Thymus (tissue), 14 donors: ENCODE results near the gene CHAD. TPM values are rescaled to one million over a fixed set of nuclear protein-coding genes. Genes with fewer than 3 reads are reported as not detected.
A peak's percentile ranks its signal among the peaks of the same experiment; 100 is the strongest.

Experiments
- DNase-seq, 9 donors: peaks; one replicate each; pipeline ENCODE4 v3.0.0-alpha.2; 2013; ENCODE audit warnings: low spot score in 9 of 9, low read depth in 6 of 9, missing footprints in 1 of 9
- H3K27ac ChIP-seq, 2 donors: one replicate each; pipeline ENCODE4 v1.5.1; 2013; ENCODE audit warnings: control low read depth in 1 of 2, low read depth in 1 of 2, low read length in 1 of 2, mild to moderate bottlenecking in 1 of 2, moderate library complexity in 1 of 2
- H3K27me3 ChIP-seq, 2 donors: one replicate each; pipeline ENCODE4 v1.5.1; 2013; ENCODE audit warnings: low read length in 1 of 2; ENCODE audit not compliant: control insufficient read depth in 2 of 2, insufficient read depth in 1 of 2
- H3K36me3 ChIP-seq, 2 donors: one replicate each; pipeline ENCODE4 v1.5.1; 2013; ENCODE audit warnings: low read length in 1 of 2, mild to moderate bottlenecking in 1 of 2, moderate library complexity in 1 of 2; ENCODE audit not compliant: control insufficient read depth in 2 of 2, insufficient read depth in 2 of 2
- H3K4me1 ChIP-seq, 2 donors: one replicate each; pipeline ENCODE4 v1.5.1; 2013; ENCODE audit warnings: low read length in 2 of 2; ENCODE audit not compliant: control insufficient read depth in 2 of 2, insufficient read depth in 2 of 2
- H3K4me3 ChIP-seq, 2 donors: one replicate each; pipeline ENCODE4 v1.5.1; 2013; ENCODE audit warnings: low read length in 2 of 2, control low read depth in 1 of 2, mild to moderate bottlenecking in 1 of 2
- H3K9me3 ChIP-seq, 2 donors: one replicate each; pipeline ENCODE4 v1.5.1; 2013; ENCODE audit warnings: low read length in 1 of 2, mild to moderate bottlenecking in 1 of 2; ENCODE audit not compliant: control insufficient read depth in 2 of 2, insufficient read depth in 1 of 2
- WGBS: extraction: QIAGEN DNeasy Blood & Tissue Kit; methylation state at CpG from one replicate; pipeline ENCODE4 v1.1.7; 2013; 5-methylcytosine and 5-hydroxymethylcytosine counted together
- long read RNA-seq, 10 donors: transcript quantifications; one replicate each; lab custom pipeline, GENCODE V29; 2026
- polyA plus RNA-seq: library from polyadenylated mRNA; stranded (reverse); fragments of 200-250 nt; gene quantifications from one replicate; pipeline ENCODE4 v1.2.3, GENCODE V29; 2013
- total RNA-seq: library from RNA; stranded (reverse); fragments of 120-200 nt; gene quantifications from one replicate; pipeline ENCODE4 v1.2.4, GENCODE V29; 2013
- donor health status: healthy.

CHAD gene
- total RNA-seq (0.05 TPM), polyA plus RNA-seq (0.37 TPM)
- long read RNA-seq, donor 1: 0 reads
- long read RNA-seq, donor 2: 0 reads
- long read RNA-seq, donor 3: 0 reads
- long read RNA-seq, donor 4: 0 reads
- long read RNA-seq, donor 5: 0 reads
- long read RNA-seq, donor 6: 0 reads
- long read RNA-seq, donor 7: 0 reads
- long read RNA-seq, donor 8: 0 reads
- long read RNA-seq, donor 9, partial matches to known transcripts: 0 of 2 reads
- long read RNA-seq, donor 9, other reads (novel, unspliced or antisense): 0 of 2 reads
- long read RNA-seq, donor 10: 0 reads

- Histone ChIP-seq H3K36me3 (no peaks in the 10 kb centered on the region), H3K27me3 (peaks cover 19 to 55% of the 10 kb centered on the region in 2 donors), H3K9me3 (peaks cover 0 to 4% of the 10 kb centered on the region in 2 donors), H3K4me3 (peak within 1 kb of the TSS; percentile 10 to 23), H3K27ac (no peak within 1 kb of the TSS), H3K4me1 (peaks cover 0 to 19% of the 10 kb centered on the region in 2 donors)
- 39% methylated on average over 71 of the region's 71 CpGs for WGBS
- DNase-seq: no peak
These were observed at the start of gene CHAD for GRCh38 chr17:50468304-50469207. TSS of gene CHAD (minus strand) at chr17:50468880. CDS start at chr17:50468813, 67 bp downstream.

GRCh38 chr17:50517504-50518383 lies 49.1 kb upstream of the CHAD start:
- no peak overlapping the region for H3K27ac ChIP-seq
- H3K9me3 ChIP-seq: no peaks in the 10 kb centered on the region
- H3K4me3 ChIP-seq: no peak overlapping the region
- WGBS: 86% methylated on average over 8 of the region's 8 CpGs
- DNase-seq: no peak
- H3K27me3 ChIP-seq: no peaks in the 10 kb centered on the region
- no peaks in the 10 kb centered on the region for H3K36me3 ChIP-seq
- peaks cover 0 to 22% of the 10 kb centered on the region in 2 donors for H3K4me1 ChIP-seq

GRCh38 chr17:50517011-50517410 lies 48.3 kb upstream of the CHAD start:
- no peaks in the 10 kb centered on the region for H3K36me3 ChIP-seq
- 95% methylated on average over 4 of the region's 4 CpGs for WGBS
- no peak overlapping the region for H3K27ac ChIP-seq
- H3K27me3 ChIP-seq: no peaks in the 10 kb centered on the region
- H3K4me1 ChIP-seq: peaks cover 0 to 21% of the 10 kb centered on the region in 2 donors
- H3K9me3 ChIP-seq: no peaks in the 10 kb centered on the region
- no peak overlapping the region for H3K4me3 ChIP-seq
- no peak for DNase-seq

- 93% methylated on average over 6 of the region's 6 CpGs for WGBS
- H3K27ac ChIP-seq: no peak overlapping the region
These were observed 46.4 kb upstream of the CHAD start for GRCh38 chr17:50514936-50515702.

GRCh38 chr17:50514388-50514787 lies 45.7 kb upstream of the CHAD start:
- H3K4me1 ChIP-seq: peaks cover 0 to 10% of the 10 kb centered on the region in 2 donors
- no peak for DNase-seq
- H3K27ac ChIP-seq: no peak overlapping the region
- no peak overlapping the region for H3K4me3 ChIP-seq
- no peaks in the 10 kb centered on the region for H3K9me3 ChIP-seq
- 97% methylated on average over 3 of the region's 3 CpGs for WGBS
- H3K36me3 ChIP-seq: no peaks in the 10 kb centered on the region
- H3K27me3 ChIP-seq: peaks cover 0 to 3% of the 10 kb centered on the region in 2 donors

More at GRCh38 chr17:50514936-50515702, 46.4 kb upstream of the CHAD start:
- H3K4me1 ChIP-seq: peaks cover 0 to 15% of the 10 kb centered on the region in 2 donors
- no peak for DNase-seq
- peaks cover 0 to 3% of the 10 kb centered on the region in 2 donors for H3K27me3 ChIP-seq
- H3K9me3 ChIP-seq: no peaks in the 10 kb centered on the region
- no peaks in the 10 kb centered on the region for H3K36me3 ChIP-seq
- H3K4me3 ChIP-seq: no peak overlapping the region

GRCh38 chr17:50513495-50513894 lies 44.8 kb upstream of the CHAD start:
- no peaks in the 10 kb centered on the region for H3K36me3 ChIP-seq
- H3K27ac ChIP-seq: no peak overlapping the region
- no peak for DNase-seq
- WGBS: 92% methylated on average over 4 of the region's 4 CpGs
- H3K27me3 ChIP-seq: peaks cover 0 to 10% of the 10 kb centered on the region in 2 donors
- H3K4me1 ChIP-seq: peaks cover 4 to 15% of the 10 kb centered on the region in 2 donors
- H3K4me3 ChIP-seq: no peak overlapping the region
- H3K9me3 ChIP-seq: peaks cover 0 to 2% of the 10 kb centered on the region in 2 donors

- H3K4me1 ChIP-seq: peaks cover 8 to 22% of the 10 kb centered on the region in 2 donors
- no peak overlapping the region for H3K4me3 ChIP-seq
- no peaks in the 10 kb centered on the region for H3K36me3 ChIP-seq
- H3K27ac ChIP-seq: peak overlapping the region in 1 of 2 donors; percentile 43
- H3K9me3 ChIP-seq: peaks cover 0 to 2% of the 10 kb centered on the region in 2 donors
- H3K27me3 ChIP-seq: peaks cover 0 to 19% of the 10 kb centered on the region in 2 donors
- DNase-seq: peak in 1 of 9 donors; percentile 44
- WGBS: 69% methylated on average over 3 of the region's 3 CpGs
These were observed 42.4 kb upstream of the CHAD start for GRCh38 chr17:50511058-50511457.
